ENCODE results near the gene TMEM72.
"Not testable (repeated sequence)": the region's sequence is repeated elsewhere in the genome, so short reads cannot be mapped to it uniquely, and the experiment has no call there.

Gene TMEM72

DNA sequence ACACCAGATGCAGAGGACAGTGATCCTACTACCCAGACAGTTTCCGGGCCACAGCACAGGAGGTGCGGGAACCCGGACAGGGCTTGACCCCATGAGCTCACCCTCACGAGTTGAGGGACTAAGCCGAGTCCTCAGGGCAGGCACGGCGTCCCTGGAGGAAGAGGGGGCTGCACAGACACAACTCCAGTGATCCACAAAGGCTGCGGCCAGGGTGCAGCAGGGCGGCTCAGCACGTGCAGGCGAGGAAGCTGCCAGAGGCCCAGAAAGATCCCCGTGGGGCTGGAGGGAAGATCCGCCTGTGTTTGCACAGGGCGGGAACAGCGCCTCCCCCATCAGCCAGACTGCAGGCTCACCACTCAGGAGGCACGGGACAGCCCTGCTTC, 45.9 kb upstream of the TMEM72 start:
- Histone ChIP-seq H3K27me3 (replicated peaks in 2 of 5; ENCODE audit: control insufficient read depth in 4 of 5, insufficient read depth in 5 of 5, low read length in 4 of 5) (peaks cover 0 to 23% (median 3%) of the 10 kb centered on the region in 5 experiments), H3K9me3 (ENCODE audit: control extremely low read depth in 1 of 5, control insufficient read depth in 4 of 5, insufficient read depth in 2 of 5, low read depth in 1 of 5, low read length in 4 of 5) (no peaks in the 10 kb centered on the region), H3K27ac (ENCODE audit: insufficient read depth in 1 of 2, low read depth in 1 of 2, low read length in 2 of 2, poor library complexity in 1 of 2, severe bottlenecking in 2 of 2) (no peak overlapping the region), H3K36me3 (ENCODE audit: control insufficient read depth in 4 of 4, insufficient read depth in 4 of 4, low read length in 3 of 4) (no peaks in the 10 kb centered on the region), H3K4me1 (ENCODE audit: control extremely low read depth in 1 of 4, control insufficient read depth in 4 of 4, insufficient read depth in 4 of 4, low read length in 3 of 4) (peaks cover 0 to 23% (median 11%) of the 10 kb centered on the region in 4 experiments), H3K4me3 (ENCODE audit: control insufficient read depth in 1 of 7, extremely low read depth in 1 of 7, insufficient read depth in 4 of 7, low read depth in 2 of 7, low read length in 6 of 7) (peak overlapping the region in 4 of 7 experiments; percentile 62 to 91 (median 78))
- ChIA-PET CTCF (interaction anchor here (0.6 to 1.4 kb wide), 9 partner anchors 8 to 1198 kb away, joined by 3 to 4 read pairs (median 3); no protein-coding TSS in a partner anchor), POLR2A (no interaction called here)
- no peak for DNase-seq
- WGBS (ENCODE audit: insufficient coverage) = 69% methylated on average over 16 of the region's 16 CpGs

DNA sequence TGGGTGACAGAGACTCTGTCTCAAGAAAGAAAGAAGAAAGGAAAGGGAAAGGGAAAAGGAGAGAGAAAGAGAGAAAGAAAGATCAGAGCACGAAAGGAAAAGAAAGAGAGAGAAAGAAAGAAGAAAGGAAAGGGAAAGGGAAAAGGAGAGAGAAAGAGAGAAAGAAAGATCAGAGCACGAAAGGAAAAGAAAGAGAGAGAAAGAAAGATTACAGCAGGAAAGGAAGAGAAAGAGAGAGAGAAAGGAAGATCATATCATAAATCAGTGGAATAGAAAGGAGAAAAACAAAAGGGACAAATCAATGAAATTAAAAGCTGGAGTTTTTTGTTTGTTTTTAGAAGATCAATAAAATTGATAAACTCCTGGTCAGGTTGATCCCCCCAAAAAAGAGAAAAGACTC, 44.8 kb upstream of the TMEM72 start:
- WGBS (ENCODE audit: insufficient coverage) = 98% methylated on average over 2 of the region's 2 CpGs
- CTCF ChIA-PET = not testable (repeated sequence)

DNA sequence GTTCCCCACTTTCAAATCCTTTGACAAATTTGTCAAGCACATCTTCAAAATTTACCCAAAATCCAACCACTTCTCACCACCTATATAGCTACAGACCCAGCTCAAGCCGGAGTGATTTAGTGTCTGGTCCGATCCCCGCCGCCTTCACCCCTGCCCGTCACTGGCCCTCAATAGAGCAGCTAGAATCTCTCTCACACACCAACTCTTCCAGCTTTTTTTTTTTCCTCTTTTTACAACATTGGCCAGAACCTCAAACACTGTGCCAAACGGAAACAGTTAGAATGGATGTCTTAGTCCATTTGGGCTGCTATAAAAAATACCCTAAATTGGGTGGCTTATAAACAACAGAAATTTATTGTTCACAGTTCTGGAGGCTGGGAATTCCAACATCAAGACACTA, 41.1 kb upstream of the TMEM72 start:
- Histone ChIP-seq H3K27me3 (replicated peaks in 2 of 5; ENCODE audit: control insufficient read depth in 4 of 5, insufficient read depth in 5 of 5, low read length in 4 of 5) (peaks cover 0 to 3% (median 2%) of the 10 kb centered on the region in 5 experiments), H3K36me3 (ENCODE audit: control insufficient read depth in 4 of 4, insufficient read depth in 4 of 4, low read length in 3 of 4) (no peaks in the 10 kb centered on the region), H3K9me3 (ENCODE audit: control extremely low read depth in 1 of 5, control insufficient read depth in 4 of 5, insufficient read depth in 2 of 5, low read depth in 1 of 5, low read length in 4 of 5) (no peaks in the 10 kb centered on the region), H3K27ac (ENCODE audit: insufficient read depth in 1 of 2, low read depth in 1 of 2, low read length in 2 of 2, poor library complexity in 1 of 2, severe bottlenecking in 2 of 2) (no peak overlapping the region), H3K4me1 (ENCODE audit: control extremely low read depth in 1 of 4, control insufficient read depth in 4 of 4, insufficient read depth in 4 of 4, low read length in 3 of 4) (peaks cover 0 to 5% (median 3%) of the 10 kb centered on the region in 4 experiments), H3K4me3 (ENCODE audit: control insufficient read depth in 1 of 7, extremely low read depth in 1 of 7, insufficient read depth in 4 of 7, low read depth in 2 of 7, low read length in 6 of 7) (no peak overlapping the region)
- CTCF ChIA-PET = interaction anchor here (1.9 kb wide), 1 partner anchor 10 kb away, joined by 7 read pairs; no protein-coding TSS in a partner anchor
- POLR2A ChIA-PET = no interaction called here
- WGBS (ENCODE audit: insufficient coverage) = 100% methylated on average over 1 of the region's 6 CpGs
- no peak for DNase-seq

More for the DNA sequence above, 44.8 kb upstream of the TMEM72 start:
- DNase-seq; H3K36me3 ChIP-seq (ENCODE audit: control insufficient read depth in 4 of 4, insufficient read depth in 4 of 4, low read length in 3 of 4); H3K4me3 ChIP-seq (ENCODE audit: control insufficient read depth in 1 of 7, extremely low read depth in 1 of 7, insufficient read depth in 4 of 7, low read depth in 2 of 7, low read length in 6 of 7); POLR2A ChIA-PET; H3K27ac ChIP-seq (ENCODE audit: insufficient read depth in 1 of 2, low read depth in 1 of 2, low read length in 2 of 2, poor library complexity in 1 of 2, severe bottlenecking in 2 of 2); H3K9me3 ChIP-seq (ENCODE audit: control extremely low read depth in 1 of 5, control insufficient read depth in 4 of 5, insufficient read depth in 2 of 5, low read depth in 1 of 5, low read length in 4 of 5): not testable (repeated sequence)
- peaks cover 0 to 23% (median 11%) of the 10 kb centered on the region in 4 experiments for H3K4me1 ChIP-seq (ENCODE audit: control extremely low read depth in 1 of 4, control insufficient read depth in 4 of 4, insufficient read depth in 4 of 4, low read length in 3 of 4)
- H3K27me3 ChIP-seq (replicated peaks in 2 of 5; ENCODE audit: control insufficient read depth in 4 of 5, insufficient read depth in 5 of 5, low read length in 4 of 5) = peaks cover 0 to 23% (median 4%) of the 10 kb centered on the region in 5 experiments

DNA sequence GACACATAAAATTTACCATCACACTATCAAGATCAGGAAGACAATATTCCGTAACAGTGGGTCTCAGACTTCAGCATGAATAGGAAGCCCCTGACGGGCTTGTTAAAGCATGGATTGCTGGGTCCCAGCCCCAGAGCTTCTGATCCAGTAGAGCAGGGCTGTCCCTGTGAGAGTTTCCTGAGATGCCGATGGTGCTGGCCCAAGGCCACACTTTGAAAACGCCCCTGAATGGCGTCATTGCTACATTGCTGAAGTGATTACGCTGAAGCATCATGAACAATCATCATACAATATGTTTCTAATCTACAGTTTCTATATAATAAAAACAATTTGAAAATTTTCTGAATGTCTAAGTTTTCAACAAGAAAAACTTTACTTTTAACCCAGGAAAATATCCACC, 38.0 kb upstream of the TMEM72 start:
- no peak for DNase-seq
- H3K27me3 ChIP-seq (replicated peaks in 2 of 5; ENCODE audit: control insufficient read depth in 4 of 5, insufficient read depth in 5 of 5, low read length in 4 of 5) = peaks cover 0 to 2% (median 0%) of the 10 kb centered on the region in 5 experiments
- H3K27ac ChIP-seq (ENCODE audit: insufficient read depth in 1 of 2, low read depth in 1 of 2, low read length in 2 of 2, poor library complexity in 1 of 2, severe bottlenecking in 2 of 2) = no peak overlapping the region
- CTCF ChIA-PET = interaction anchor here (1.2 kb wide), 2 partner anchors 8 to 13 kb away, joined by 3 to 4 read pairs; no protein-coding TSS in a partner anchor
- H3K4me1 ChIP-seq (ENCODE audit: control extremely low read depth in 1 of 4, control insufficient read depth in 4 of 4, insufficient read depth in 4 of 4, low read length in 3 of 4) = no peaks in the 10 kb centered on the region
- no peaks in the 10 kb centered on the region for H3K36me3 ChIP-seq (ENCODE audit: control insufficient read depth in 4 of 4, insufficient read depth in 4 of 4, low read length in 3 of 4)
- H3K4me3 ChIP-seq (ENCODE audit: control insufficient read depth in 1 of 7, extremely low read depth in 1 of 7, insufficient read depth in 4 of 7, low read depth in 2 of 7, low read length in 6 of 7) = no peak overlapping the region
- POLR2A ChIA-PET = no interaction called here
- 100% methylated on average over 1 of the region's 6 CpGs for WGBS (ENCODE audit: insufficient coverage)
- no peaks in the 10 kb centered on the region for H3K9me3 ChIP-seq (ENCODE audit: control extremely low read depth in 1 of 5, control insufficient read depth in 4 of 5, insufficient read depth in 2 of 5, low read depth in 1 of 5, low read length in 4 of 5)

DNA sequence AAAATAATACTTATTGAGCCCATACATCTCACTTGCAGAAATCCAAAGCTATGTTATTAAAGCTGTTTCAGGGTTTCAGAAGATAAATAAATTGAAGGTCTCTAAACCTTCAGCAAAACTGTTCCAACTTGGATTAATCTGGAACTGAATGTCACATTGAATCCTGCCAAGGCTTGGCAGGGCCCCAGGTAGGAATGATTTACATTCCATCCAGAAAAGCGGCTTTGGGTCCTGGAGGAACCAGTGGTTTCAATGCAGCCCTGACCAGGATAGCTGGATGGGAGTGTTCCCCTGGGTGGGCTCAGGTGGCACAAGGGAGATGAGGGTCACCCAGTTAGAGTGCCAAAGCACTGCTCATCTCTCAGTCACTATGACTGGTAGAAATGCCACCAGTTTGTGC, 37.0 kb upstream of the TMEM72 start:
- Histone ChIP-seq H3K27me3 (replicated peaks in 2 of 5; ENCODE audit: control insufficient read depth in 4 of 5, insufficient read depth in 5 of 5, low read length in 4 of 5) (peaks cover 0 to 2% (median 0%) of the 10 kb centered on the region in 5 experiments), H3K4me3 (ENCODE audit: control insufficient read depth in 1 of 7, extremely low read depth in 1 of 7, insufficient read depth in 4 of 7, low read depth in 2 of 7, low read length in 6 of 7) (no peak overlapping the region), H3K36me3 (ENCODE audit: control insufficient read depth in 4 of 4, insufficient read depth in 4 of 4, low read length in 3 of 4) (no peaks in the 10 kb centered on the region), H3K27ac (ENCODE audit: insufficient read depth in 1 of 2, low read depth in 1 of 2, low read length in 2 of 2, poor library complexity in 1 of 2, severe bottlenecking in 2 of 2) (no peak overlapping the region), H3K4me1 (ENCODE audit: control extremely low read depth in 1 of 4, control insufficient read depth in 4 of 4, insufficient read depth in 4 of 4, low read length in 3 of 4) (peaks cover 0 to 9% (median 8%) of the 10 kb centered on the region in 4 experiments), H3K9me3 (ENCODE audit: control extremely low read depth in 1 of 5, control insufficient read depth in 4 of 5, insufficient read depth in 2 of 5, low read depth in 1 of 5, low read length in 4 of 5) (no peaks in the 10 kb centered on the region)
- CTCF ChIA-PET = interaction anchor here (0.6 to 1.2 kb wide), 2 partner anchors 10 to 12 kb away, joined by 3 read pairs; no protein-coding TSS in a partner anchor
- WGBS (ENCODE audit: insufficient coverage) = 100% methylated on average over 1 of the region's 1 CpG
- POLR2A ChIA-PET = no interaction called here
- no peak for DNase-seq

DNA sequence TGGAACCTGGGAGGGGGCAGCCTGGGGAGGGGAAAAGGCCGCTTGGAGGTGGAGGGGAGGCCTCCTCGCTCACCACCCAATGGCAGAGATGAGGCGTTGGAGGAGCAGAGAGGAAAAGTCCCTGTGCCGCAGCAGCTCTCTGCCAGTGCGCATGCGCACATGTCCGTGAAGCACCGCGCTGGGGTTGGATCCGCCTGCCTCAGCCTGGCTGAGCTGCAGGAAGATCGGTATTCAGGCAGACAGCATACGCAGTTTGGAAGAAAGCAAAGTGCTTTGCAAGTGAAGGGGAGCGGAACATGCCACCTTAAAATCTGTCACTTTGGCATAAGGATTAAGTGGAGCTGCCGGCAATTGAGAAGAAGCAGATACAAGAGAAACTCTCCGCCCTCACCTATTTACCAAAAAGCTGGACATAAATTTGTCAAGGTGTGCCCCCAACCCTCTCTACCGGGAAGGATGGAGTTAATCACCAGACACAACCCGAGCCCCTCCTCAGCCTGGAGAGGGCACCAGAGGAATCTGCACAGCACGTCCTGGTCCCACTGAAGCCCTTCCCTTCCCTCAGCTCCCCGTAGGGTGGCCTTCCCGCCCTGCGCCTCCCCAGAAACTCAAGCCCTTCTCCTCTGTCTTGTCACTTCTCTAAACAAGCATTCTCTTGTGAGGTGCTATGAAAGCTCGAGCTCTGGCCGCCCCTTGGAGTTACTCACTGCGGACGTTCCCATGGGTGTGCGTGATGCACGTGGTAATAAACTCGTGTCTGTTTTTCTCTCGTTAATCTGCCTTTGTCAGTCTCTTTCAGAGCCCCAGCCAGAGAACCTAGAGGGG, 32.2 kb upstream of the TMEM72 start:
- Histone ChIP-seq H3K4me1 (ENCODE audit: control extremely low read depth in 1 of 4, control insufficient read depth in 4 of 4, insufficient read depth in 4 of 4, low read length in 3 of 4) (peaks cover 0 to 23% (median 18%) of the 10 kb centered on the region in 4 experiments), H3K4me3 (ENCODE audit: control insufficient read depth in 1 of 7, extremely low read depth in 1 of 7, insufficient read depth in 4 of 7, low read depth in 2 of 7, low read length in 6 of 7) (peak overlapping the region in 6 of 7 experiments; percentile 37 to 74 (median 60)), H3K9me3 (ENCODE audit: control extremely low read depth in 1 of 5, control insufficient read depth in 4 of 5, insufficient read depth in 2 of 5, low read depth in 1 of 5, low read length in 4 of 5) (no peaks in the 10 kb centered on the region), H3K27ac (ENCODE audit: insufficient read depth in 1 of 2, low read depth in 1 of 2, low read length in 2 of 2, poor library complexity in 1 of 2, severe bottlenecking in 2 of 2) (no peak overlapping the region), H3K36me3 (ENCODE audit: control insufficient read depth in 4 of 4, insufficient read depth in 4 of 4, low read length in 3 of 4) (no peaks in the 10 kb centered on the region), H3K27me3 (replicated peaks in 2 of 5; ENCODE audit: control insufficient read depth in 4 of 5, insufficient read depth in 5 of 5, low read length in 4 of 5) (peaks cover 0 to 5% (median 0%) of the 10 kb centered on the region in 5 experiments)
- DNase-seq = peak; percentile 72 to 87 (median 82)
- POLR2A ChIA-PET = interaction anchor here (1.0 kb wide), 1 partner anchor 16 kb away, joined by 3 read pairs; no protein-coding TSS in a partner anchor
- CTCF ChIA-PET = interaction anchor here (0.5 to 2.0 kb wide), 6 partner anchors 9 to 348 kb away, joined by 3 to 6 read pairs (median 3); no protein-coding TSS in a partner anchor
- 3% methylated on average over 16 of the region's 29 CpGs for WGBS (ENCODE audit: insufficient coverage)

DNA sequence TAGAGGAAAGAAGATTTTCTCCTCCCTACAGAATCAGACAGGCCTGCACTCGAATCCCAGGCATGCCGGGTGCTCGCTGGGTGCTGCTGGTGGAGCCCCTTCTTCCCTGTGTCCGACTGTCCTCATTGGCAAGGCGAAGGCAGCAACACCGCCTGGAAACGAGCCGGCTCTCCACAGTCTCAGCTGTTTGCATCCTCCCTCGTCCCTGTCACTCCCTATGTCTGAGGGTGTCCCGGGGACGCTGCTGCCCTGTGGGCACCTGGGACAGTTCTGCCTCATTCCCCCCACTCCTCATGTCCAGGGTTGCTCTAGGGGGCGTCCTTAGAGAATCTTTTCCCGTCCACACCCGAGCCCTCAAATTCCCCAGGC, 31.6 kb upstream of the TMEM72 start:
- H3K27ac ChIP-seq (ENCODE audit: insufficient read depth in 1 of 2, low read depth in 1 of 2, low read length in 2 of 2, poor library complexity in 1 of 2, severe bottlenecking in 2 of 2) = no peak overlapping the region
- no peaks in the 10 kb centered on the region for H3K9me3 ChIP-seq (ENCODE audit: control extremely low read depth in 1 of 5, control insufficient read depth in 4 of 5, insufficient read depth in 2 of 5, low read depth in 1 of 5, low read length in 4 of 5)
- H3K36me3 ChIP-seq (ENCODE audit: control insufficient read depth in 4 of 4, insufficient read depth in 4 of 4, low read length in 3 of 4) = no peaks in the 10 kb centered on the region
- 87% methylated on average over 11 of the region's 14 CpGs for WGBS (ENCODE audit: insufficient coverage)
- CTCF ChIA-PET = interaction anchor here (0.8 to 2.0 kb wide), 5 partner anchors 8 to 49 kb away, joined by 3 to 6 read pairs (median 3); no protein-coding TSS in a partner anchor
- H3K4me3 ChIP-seq (ENCODE audit: control insufficient read depth in 1 of 7, extremely low read depth in 1 of 7, insufficient read depth in 4 of 7, low read depth in 2 of 7, low read length in 6 of 7) = peak overlapping the region in 2 of 7 experiments; percentile 63 to 72
- DNase-seq = no peak
- H3K4me1 ChIP-seq (ENCODE audit: control extremely low read depth in 1 of 4, control insufficient read depth in 4 of 4, insufficient read depth in 4 of 4, low read length in 3 of 4) = peaks cover 2 to 23% (median 18%) of the 10 kb centered on the region in 4 experiments
- POLR2A ChIA-PET = interaction anchor here (1.0 kb wide), 1 partner anchor 15 kb away, joined by 3 read pairs; no protein-coding TSS in a partner anchor
- H3K27me3 ChIP-seq (replicated peaks in 2 of 5; ENCODE audit: control insufficient read depth in 4 of 5, insufficient read depth in 5 of 5, low read length in 4 of 5) = peaks cover 0 to 5% (median 0%) of the 10 kb centered on the region in 5 experiments
